NK-92 (cell line): ENCODE measurements around the gene PRR16.
"Not testable (repeated sequence)": the region's sequence is repeated elsewhere in the genome, so short reads cannot be mapped to it uniquely, and the experiment has no call there.

ENCODE experiments used
- DNase-seq: peaks from one replicate; lab custom pipeline; 2025; ENCODE audit not compliant: unreplicated experiment; lab: John Stamatoyannopoulos, UW

Gene PRR16

DNA sequence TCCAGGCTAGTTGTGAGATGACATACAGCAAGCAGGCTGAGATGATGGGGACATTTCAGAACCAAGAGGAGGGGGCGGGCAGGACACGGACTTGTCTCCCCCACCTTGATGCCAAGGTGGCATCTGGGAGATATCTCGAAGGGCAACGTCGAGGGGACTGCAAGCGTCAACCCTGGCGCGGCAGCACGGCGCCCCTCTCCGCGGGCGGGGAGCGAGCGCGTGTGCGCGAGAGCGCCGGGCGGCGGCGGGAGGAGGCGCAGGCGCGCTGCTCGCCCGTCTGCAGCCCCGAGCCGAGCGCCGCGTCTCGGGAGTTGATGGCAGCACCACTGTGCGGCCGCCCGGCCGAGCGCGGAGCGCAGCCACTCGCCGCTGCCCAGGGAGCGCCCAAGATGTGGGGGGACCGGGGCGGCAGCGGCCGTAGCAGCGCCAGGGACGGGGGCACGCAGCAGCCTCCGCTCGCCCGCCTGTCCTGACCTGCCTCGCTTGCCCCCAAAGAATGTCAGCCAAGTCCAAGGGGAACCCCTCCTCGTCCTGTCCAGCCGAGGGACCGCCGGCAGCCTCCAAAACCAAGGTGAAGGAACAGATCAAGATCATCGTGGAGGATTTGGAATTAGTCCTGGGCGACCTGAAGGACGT lies at the start of gene PRR16:
PRR16 (plus strand) TSS at position 310 of the 636 bp plus-strand sequence.
- no peak for DNase-seq

DNA sequence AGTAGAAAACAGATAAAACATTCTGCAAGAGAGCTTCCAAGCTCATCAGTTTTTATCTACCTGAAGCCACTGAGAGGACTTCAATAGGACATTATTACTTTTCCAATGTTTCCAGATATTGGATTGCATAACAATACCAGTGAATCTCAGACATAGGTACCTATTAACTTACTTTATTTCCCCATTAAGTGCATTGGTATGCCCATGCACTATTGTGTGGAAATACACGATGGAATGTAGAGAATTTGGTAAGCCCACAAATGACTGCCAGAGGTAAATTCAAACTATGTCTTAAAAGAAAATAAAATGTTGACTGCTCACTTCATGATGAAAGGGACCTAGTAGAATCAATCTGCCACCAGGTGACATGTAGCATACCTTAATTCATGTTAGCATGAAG lies 48.1 kb upstream of the PRR16 start:
- DNase-seq = no peak

DNA sequence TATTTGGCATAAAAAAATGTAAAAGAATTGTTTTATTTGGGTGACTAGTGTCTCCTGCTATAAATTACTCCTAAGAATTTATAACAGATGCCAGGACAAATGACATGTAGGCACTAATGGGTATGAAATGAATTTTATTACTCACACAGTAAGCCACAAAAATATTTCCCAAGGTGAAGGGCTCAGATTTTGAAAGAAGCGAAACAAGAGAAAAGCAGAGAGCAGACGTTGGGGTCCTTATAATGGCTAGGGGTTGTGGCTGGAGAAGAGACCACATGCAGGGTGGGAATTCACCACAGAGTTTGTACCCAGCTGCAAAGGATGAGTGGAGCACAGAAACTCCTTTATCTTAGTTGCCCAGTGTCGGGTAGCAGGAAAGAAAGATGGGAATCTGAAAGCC lies 45.0 kb upstream of the PRR16 start:
- DNase-seq = no peak

DNA sequence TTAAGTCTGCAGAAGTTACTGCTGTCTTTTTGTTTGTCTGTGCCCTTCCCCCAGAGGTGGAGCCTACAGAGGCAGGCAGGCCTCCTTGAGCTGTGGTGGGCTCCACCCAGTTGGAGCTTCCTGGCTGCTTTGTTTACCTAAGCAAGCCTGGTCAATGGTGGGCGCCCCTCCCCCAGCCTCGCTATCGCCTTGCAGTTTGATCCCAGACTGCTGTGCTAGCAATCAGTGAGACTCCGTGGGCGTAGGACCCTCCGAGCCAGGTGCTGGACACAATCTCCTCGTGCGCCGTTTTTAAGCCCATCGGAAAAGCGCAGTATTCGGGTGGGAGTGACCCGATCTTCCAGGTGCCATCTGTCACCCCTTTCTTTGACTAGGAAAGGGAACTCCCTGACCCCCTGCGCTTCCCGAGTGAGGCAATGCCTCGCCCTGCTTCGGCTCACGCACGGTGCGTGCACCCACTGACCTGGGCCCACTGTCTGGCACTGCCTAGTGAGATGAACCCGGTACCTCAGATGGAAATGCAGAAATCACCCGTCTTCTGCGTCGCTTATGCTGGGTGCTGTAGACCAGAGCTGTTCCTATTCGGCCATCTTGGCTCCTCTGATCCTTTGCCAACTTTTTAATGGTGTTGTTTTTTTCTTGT lies 37.3 kb upstream of the PRR16 start:
- not testable (repeated sequence) for DNase-seq

DNA sequence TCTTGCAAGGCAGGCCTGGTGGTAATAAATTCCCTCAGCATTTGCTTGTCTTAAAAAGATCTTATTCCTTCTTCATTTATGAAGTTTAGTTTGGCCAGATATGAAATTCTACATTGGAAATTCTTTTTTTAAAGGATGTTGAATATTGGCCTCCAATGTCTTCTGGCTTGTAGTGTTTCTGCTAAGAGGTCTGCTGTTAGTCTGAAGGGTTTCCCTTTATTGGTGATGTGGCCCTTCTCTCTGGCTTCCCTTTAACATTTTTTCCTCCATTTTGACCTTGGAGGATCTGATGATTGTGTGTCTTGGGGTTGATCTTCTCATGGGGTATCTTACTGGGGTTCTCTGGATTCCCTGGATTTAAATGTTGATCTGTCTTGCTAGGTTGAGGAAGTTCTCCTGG lies 33.5 kb upstream of the PRR16 start:
- no peak for DNase-seq

DNA sequence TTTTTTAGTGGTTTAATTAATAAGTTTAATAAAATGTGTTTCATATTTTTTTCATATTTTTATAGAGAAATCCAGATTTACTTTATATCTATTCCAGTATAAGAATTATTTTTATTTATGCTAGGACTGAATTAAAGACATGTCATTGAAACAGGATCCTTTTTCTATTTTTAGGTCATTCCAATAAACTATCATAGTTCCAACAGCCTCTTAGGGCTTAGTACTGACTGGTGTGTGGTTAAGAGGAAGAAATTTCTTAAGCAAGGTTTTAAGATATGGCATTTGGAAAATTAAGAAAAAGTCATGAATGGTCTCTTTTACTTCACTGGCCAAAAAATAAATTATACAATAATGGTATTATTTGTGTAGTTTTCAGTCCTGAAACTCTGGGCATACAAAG lies 31.2 kb upstream of the PRR16 start:
- no peak for DNase-seq

DNA sequence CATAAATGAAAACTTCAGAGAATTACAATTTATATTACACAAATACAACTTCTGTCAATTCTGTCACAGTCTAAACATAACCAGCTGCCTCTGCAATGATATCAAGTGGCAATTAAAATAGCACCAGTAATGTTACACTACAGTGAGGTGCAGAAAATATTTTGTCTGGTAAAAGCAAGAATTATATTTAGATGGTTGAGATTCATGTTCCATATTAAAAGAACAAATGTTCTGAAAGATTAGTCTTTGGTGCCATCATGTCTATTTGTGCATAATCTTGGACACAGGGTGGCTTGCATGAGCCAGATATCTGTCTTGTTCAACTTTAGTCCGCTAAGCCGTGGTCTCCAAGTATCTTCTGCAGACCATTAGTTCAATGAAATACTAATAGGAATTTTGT lies 29.0 kb upstream of the PRR16 start:
- no peak for DNase-seq

DNA sequence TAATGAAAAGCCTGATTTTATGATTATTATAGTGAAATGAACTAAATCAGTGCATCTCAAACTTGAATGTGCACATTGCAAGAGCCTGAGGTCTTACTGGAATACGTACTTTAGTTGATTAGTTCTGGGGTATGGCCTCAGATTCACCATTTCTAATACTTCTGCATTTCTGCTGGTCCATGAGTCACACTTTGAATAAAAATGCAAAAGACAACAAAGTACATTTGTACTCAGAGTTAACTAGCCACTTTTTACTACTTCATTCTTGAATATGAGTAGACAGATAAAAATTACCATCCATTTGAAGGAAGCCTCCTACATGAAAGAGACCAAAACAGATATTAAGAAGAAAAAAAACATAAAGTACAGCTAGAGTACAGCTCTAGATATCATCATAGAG lies 27.1 kb upstream of the PRR16 start:
- DNase-seq = no peak

DNA sequence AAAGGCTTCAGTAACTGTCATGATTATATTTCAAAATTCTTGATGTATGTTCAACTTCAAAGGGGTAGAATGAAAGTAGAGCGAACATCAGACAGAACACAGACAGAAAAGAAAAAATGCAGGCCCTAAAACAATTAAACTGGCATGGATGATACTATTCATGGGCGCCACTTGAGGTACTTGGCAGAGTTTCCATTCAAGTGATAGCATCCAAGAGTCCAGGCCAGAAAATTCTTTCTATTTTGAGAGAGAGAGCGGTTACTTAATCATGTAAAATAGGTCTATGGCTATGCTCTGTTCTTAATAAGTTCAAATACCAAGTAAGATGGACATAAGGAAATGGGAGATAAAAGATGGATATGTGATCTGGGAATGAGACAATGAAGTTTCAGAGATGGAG lies 21.4 kb upstream of the PRR16 start:
- no peak for DNase-seq

DNA sequence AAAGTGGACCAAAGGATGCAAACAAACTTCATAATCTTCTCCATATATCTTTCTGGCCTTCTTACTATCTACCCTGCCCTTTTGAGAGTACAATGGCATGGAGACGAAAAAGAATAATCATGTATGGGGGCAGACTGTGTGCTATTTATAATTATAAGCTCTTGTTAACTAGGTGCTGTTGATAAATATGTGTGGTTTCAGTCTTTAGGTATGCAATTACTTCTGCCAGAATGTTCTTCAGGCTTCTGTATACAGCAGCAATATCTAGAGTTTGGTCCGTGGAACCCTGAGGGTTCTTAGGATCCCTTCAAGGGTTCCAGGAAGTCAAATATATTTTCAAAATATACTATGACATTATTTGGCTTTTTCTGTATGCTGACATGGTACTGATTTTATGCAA lies 20.5 kb upstream of the PRR16 start:
- no peak for DNase-seq

DNA sequence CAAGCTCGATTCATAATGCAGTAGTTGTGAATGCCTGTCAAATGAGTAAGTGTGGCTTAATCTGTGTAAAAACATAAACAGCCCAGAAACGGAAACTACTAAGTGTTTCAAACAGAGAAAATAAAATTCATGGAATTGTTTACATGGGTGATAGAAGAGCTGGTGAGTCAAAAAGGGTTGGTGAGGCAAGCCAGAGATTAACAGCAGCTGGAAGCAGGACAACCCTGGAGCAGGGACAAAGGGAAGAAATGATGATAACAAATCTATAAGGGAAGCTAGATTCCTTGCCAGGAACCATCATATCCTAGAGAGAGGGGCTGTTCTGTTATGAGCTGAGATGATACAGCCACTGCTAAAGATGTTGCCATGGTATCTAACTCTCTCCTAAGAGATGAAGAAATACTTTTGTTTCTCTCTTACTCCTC lies 18.0 kb upstream of the PRR16 start:
- no peak for DNase-seq

DNA sequence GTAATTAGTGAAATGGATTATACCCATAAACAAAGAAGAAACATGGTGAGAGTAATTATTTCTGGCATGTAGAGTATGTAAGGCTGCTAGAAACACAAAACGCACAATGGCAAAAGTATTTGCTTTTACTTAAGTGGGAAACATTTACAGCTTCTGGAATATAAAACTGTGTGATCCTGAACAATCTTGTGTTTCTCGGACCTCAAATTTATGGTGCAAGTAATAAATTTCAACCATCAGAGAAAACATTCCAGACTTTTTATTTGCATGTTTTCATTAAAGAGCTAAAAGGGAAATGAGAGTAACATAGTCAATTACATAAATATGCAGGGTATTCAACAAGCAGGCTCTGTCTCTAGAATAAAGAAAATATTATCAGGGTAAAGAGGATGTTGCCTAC lies 17.2 kb upstream of the PRR16 start:
- no peak for DNase-seq

DNA sequence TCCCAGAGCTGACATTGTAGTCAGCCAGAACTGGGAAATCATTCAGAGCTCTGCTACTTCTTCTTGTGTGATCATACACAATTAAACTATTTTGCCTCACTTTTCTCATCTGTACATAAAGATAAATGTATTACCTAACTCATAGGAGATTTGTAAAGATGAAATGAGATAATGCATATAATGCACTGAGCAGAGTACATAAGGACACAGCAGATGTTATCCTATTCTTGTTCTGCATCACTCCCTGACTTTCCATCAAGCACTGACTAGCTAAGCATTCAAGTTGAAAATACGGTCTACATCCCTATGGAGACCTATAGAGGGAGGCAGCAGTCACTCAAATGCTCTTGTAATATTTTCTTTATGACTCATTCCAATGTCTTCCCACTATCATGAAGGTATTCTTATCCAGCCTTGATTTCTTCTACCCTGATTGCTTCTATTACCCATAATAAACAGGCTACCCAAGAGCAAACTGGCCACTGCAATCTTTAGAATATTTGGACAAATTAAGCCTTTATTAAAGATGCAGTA lies 16.3 kb upstream of the PRR16 start:
- no peak for DNase-seq

DNA sequence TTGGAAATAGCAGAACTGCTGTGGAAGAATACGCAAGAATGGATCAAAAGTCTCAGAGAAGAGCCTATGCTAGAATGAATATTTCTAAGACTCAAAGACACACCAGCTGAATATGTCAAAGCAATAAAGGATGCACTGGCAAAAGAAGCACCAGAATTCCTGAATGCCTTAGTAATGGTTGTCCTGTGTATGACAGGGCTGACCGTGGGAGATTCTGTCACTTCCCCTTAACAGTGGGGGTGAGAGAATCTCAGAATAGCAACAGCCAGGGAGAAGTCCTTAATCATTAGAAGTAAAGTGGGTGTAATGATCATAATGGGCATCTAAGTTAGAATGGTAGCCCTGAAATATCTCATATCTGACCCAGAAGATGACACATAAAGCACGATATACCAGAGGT lies 14.6 kb upstream of the PRR16 start:
- DNase-seq = no peak

DNA sequence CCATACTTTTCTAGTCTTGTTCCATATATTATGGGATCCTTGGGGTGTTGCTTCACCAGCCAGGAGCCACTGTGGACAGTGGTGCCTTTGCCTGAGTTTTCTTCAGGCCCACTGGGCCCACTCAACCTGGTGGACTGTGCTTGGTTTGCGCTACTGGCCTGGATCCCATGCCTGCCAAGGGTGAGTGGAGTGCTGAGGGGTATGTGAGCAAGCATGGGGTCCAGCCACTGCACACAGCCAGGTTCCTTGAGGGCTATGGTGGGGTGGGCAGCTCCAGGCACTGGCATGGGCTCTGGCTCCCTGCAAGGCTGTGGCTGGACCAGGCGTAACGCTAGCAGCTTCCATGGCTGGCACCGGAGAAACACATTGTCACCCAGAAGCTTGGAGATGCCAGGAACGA lies 13.2 kb upstream of the PRR16 start:
- DNase-seq = no peak

DNA sequence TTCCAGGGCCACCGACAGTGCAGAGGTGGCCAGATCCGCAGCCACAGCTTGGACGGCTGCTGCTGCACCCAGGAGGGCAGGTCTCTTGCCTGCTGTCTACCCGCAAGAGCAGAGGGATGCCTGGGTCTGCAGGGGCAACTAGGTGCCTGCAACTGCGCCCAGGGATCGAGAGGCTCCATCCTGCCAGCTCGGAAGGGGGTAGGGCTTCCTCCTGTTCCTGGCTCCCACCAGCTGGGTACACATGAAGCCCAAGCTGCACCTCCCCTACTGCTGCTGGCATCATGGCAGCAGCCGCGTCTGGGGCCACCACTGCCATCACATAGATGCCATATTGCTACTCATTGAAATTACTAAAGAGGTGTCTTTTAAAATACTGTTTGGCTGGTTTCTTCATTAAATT lies 12.7 kb upstream of the PRR16 start:
- no peak for DNase-seq

DNA sequence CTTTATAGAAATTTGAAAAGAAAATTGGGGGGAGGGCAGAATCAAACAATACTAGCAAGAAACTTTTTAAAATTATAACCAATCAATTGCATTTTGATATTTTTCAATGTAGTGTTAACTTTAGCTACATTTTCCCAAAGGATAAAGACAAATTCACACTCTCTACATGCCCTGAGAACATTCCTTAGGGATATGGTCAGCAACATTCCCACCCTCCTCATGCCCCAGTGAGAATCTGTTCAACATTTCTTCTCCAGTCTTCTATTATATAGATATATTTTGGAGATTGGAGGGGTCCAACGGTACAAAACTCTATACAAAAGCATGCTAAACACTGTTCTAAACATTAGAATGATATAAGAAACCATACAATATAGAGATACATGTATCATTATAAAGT lies 11.6 kb upstream of the PRR16 start:
- DNase-seq = no peak

DNA sequence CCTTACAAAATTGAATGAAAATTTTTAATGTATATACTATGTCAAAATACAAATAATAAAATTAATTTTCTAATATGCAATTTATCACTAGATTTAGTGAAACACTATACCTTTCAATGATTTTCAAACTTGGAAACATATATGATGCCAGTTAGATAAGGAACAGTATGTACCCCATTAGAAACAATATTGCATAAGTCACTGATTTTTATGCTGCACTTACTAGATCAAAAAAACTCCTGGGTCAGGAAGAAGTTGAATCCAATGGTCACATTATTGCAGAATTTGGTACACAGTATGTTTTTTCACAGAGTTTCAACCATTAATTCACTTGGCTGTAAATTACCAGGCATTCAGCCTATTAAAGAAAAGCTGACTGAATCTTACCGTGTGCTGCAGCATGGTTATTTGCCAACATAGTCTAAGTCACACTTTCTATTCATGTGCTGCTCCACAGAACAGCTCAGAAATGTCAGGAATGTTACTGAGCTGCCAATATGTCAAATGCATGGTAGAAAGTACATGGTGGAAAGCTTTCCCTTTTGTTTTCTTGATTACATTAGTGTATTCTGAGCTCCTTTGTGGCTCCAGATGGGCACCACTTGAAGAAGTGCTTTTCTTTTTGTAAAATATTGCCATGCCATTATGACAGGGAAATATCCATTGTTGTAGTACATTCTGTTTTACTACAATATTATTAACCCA lies 9.9 kb upstream of the PRR16 start:
- DNase-seq = no peak

DNA sequence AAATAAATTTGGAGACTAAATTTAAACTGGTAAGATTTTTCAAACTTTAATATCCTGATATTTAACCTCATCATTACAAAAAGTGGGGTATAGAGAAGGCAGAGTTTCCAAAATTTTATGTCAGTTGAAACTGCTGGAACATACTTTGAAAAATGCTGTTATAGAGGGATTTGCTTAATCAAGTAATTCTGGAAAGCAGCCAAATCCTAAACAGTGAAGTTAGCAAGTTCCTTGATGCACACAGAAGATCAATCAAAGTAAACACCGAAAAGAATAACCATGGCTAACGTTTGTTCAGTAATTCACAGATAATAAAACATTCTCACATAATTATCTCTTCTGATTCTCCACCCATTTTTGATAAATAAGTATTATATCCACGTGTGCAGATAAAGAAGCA lies 8.1 kb upstream of the PRR16 start:
- DNase-seq = no peak

DNA sequence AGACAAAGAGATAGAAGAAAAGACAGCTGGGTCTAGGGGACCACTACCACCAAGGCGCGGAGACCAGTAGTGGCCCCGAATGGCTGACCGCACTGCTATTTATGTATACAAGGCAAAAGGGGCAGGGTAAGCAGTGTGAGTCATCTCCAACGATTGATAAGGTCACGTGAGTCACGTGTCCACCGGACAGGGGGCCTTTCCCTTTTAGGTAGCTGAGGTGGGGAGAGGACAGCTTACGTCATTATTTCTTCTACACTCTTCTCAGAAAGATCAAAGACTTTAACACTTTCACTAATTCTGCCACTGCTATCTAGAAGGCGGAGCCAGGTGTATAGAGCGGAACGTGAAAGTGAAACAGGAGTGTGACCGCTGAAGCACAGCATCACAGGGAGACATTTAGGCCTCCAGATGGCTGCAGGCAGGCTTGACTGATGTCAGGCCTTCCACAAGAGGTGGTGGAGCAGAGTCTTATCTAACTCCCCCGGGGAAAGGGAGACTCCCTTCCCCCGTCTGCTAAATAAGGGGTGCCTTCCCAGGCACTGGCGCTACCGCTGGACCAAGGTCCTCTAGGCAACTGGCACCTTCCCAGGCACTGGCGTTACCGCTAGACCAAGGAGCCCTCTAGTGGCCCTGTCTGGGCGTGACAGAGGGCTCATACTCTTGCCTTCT lies 6.1 kb upstream of the PRR16 start:
- DNase-seq = no peak

DNA sequence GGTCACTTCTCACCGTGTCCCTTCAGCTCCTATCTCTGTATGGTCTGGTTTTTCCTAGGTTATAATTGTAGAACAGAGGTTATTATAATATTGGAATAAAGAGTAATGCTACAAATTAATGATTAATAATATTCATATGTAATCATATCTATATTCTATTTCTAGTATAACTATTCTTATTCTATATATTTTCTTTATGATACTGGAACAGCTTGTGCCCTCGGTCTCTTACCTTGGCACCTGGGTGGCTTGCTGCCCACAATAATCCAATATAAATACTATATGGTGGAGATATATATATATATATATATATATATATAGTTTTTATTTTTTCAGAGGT lies 5.6 kb upstream of the PRR16 start:
- DNase-seq = not testable (repeated sequence)

DNA sequence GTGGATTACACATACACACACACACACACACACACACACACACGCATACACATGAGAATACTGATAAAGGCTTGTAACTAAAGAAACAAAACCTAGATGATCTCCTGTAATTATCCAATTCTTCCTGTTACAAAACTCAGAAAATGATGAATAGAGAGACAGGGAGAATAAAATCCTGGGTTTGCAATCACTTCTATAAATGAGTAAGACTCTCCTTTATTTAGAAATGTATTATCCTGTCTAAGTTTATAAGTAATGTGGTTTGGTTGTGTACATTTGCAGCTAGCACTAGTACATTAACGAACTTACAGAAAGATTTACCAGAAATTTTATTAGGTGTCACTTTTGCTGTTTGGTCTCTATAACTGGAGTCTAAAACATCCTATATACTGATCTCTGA lies 2.8 kb upstream of the PRR16 start:
- no peak for DNase-seq
